Measurements from ENCODE around the gene AUTS2. TPM values are rescaled to one million over a fixed set of nuclear protein-coding genes. Genes with fewer than 3 reads are reported as not detected.

Gene AUTS2
- total and polyA plus RNA-seq, 9 of the 15 experiments (the other 6 are each of a cell fraction or from before 2014, with no cell fraction given), result 0.58 TPM; not detected in 8

DNA sequence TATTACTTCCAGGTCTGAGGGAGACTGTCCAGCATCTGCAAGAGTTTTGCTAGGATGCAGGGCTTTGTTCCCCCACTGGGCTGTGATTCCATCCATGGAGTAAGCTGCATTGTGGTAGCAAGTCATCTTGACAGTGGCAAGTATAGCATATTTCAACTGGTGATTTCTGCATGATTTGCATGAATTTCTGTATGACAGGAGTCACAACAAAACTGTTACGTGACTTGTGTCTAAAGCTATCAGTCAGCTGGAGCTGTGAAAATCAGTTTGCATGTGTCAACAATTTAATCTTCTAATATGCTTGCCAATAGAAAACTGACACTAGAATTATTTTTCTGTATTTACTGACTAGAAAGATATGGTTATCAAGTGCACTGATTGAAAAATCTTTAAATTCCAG lies 344.3 kb downstream of the AUTS2 start:
- FAIRE-seq (no peak), ATAC-seq (no peak), DNase-seq (ENCODE audit: extremely low read depth in 1 of 4, low spot score in 3 of 4) (no peak)
- Histone ChIP-seq H3K27ac (ENCODE audit: extremely low read depth, low read depth, low read length) (no peak overlapping the region), H3K9me1 (ENCODE audit: control insufficient read depth, insufficient read depth, low read length) (no peaks in the 10 kb centered on the region), H3K9ac (ENCODE audit: insufficient read depth in 1 of 2, low read depth in 2 of 2, low read length in 2 of 2) (no peak overlapping the region), H3K4me3 (no peak overlapping the region), H4K20me1 (replicated peaks; ENCODE audit: control insufficient read depth, insufficient read depth, low read length) (no peaks in the 10 kb centered on the region), H3K79me2 (ENCODE audit: control insufficient read depth, insufficient read depth, low read length) (no peaks in the 10 kb centered on the region), H2AFZ (ENCODE audit: low read depth, low read length) (no peak overlapping the region), H3K27me3 (ENCODE audit: control insufficient read depth in 2 of 2, insufficient read depth in 2 of 2, low read length in 2 of 2) (no peaks in the 10 kb centered on the region; a peak in 1 of 5 replicates), H3K4me1 (replicated peaks in 1 of 2; ENCODE audit: control insufficient read depth in 2 of 2, insufficient read depth in 2 of 2, low read length in 2 of 2) (no peaks in the 10 kb centered on the region), H3K4me2 (ENCODE audit: insufficient read depth, low read length) (no peak overlapping the region), H3K36me3 (ENCODE audit: control insufficient read depth, insufficient read depth, low read length) (no peaks in the 10 kb centered on the region), H3K9me3 (replicated peaks; ENCODE audit: control insufficient read depth, insufficient read depth, low read depth, low read length) (no peaks in the 10 kb centered on the region)
- ChIA-PET CTCF (ENCODE audit: low intra/inter-chr PET ratio) (no interaction called here), POLR2A (no interaction called here)
- no TSS peak for BruUV-seq (replicated peaks)
- WGBS (ENCODE audit: insufficient coverage, low coverage, missing lambda C conversion rate), result 0% methylated on average over 1 of the region's 1 CpG
- in situ Hi-C loops (cut with MboI), result no loop called here
- intact Hi-C loops (cut with micrococcal nuclease), result no loop called here
- TF ChIP-seq, protein P1, sequence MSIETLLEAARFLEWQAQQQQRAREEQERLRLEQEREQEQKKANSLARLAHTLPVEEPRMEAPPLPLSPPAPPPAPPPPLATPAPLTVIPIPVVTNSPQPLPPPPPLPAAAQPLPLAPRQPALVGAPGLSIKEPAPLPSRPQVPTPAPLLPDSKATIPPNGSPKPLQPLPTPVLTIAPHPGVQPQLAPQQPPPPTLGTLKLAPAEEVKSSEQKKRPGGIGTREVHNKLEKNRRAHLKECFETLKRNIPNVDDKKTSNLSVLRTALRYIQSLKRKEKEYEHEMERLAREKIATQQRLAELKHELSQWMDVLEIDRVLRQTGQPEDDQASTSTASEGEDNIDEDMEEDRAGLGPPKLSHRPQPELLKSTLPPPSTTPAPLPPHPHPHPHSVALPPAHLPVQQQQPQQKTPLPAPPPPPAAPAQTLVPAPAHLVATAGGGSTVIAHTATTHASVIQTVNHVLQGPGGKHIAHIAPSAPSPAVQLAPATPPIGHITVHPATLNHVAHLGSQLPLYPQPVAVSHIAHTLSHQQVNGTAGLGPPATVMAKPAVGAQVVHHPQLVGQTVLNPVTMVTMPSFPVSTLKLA (conservative IDR thresholded peaks at IDR 0.05), result no peak
- TF ChIP-seq KLF16 (IDR thresholded peaks at IDR 0.05) (no peak), CHD4 (IDR thresholded peaks at IDR 0.05; ENCODE audit: insufficient read depth, insufficient replicate concordance, low read depth, low read length, poor library complexity, severe bottlenecking) (no peak), SAP30 (IDR thresholded peaks at IDR 0.05; ENCODE audit: borderline replicate concordance, insufficient read depth, low read depth, low read length, poor library complexity, severe bottlenecking) (no peak), MIER1 (IDR thresholded peaks at IDR 0.05; ENCODE audit: low read depth) (no peak), DPF2 (IDR thresholded peaks at IDR 0.05) (no peak), ASH1L (IDR thresholded peaks at IDR 0.05; ENCODE audit: borderline replicate concordance, low read depth, partially characterized antibody) (no peak), NCOA2 (IDR thresholded peaks at IDR 0.05; ENCODE audit: partially characterized antibody in 2 of 2) (no peak), ZNF644 (tag; IDR thresholded peaks at IDR 0.05; ENCODE audit: low read depth) (no peak), ZNF23 (CRISPR knock-in tag; IDR thresholded peaks at IDR 0.05) (no peak)
- TF ChIP-seq, protein P2, sequence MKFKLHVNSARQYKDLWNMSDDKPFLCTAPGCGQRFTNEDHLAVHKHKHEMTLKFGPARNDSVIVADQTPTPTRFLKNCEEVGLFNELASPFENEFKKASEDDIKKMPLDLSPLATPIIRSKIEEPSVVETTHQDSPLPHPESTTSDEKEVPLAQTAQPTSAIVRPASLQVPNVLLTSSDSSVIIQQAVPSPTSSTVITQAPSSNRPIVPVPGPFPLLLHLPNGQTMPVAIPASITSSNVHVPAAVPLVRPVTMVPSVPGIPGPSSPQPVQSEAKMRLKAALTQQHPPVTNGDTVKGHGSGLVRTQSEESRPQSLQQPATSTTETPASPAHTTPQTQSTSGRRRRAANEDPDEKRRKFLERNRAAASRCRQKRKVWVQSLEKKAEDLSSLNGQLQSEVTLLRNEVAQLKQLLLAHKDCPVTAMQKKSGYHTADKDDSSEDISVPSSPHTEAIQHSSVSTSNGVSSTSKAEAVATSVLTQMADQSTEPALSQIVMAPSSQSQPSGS (CRISPR knock-in tag; IDR thresholded peaks at IDR 0.05), result no peak
- TF ChIP-seq, protein P3, sequence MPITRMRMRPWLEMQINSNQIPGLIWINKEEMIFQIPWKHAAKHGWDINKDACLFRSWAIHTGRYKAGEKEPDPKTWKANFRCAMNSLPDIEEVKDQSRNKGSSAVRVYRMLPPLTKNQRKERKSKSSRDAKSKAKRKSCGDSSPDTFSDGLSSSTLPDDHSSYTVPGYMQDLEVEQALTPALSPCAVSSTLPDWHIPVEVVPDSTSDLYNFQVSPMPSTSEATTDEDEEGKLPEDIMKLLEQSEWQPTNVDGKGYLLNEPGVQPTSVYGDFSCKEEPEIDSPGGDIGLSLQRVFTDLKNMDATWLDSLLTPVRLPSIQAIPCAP (CRISPR knock-in tag; IDR thresholded peaks at IDR 0.05; ENCODE audit: borderline replicate concordance), result no peak
- TF ChIP-seq, protein P4, sequence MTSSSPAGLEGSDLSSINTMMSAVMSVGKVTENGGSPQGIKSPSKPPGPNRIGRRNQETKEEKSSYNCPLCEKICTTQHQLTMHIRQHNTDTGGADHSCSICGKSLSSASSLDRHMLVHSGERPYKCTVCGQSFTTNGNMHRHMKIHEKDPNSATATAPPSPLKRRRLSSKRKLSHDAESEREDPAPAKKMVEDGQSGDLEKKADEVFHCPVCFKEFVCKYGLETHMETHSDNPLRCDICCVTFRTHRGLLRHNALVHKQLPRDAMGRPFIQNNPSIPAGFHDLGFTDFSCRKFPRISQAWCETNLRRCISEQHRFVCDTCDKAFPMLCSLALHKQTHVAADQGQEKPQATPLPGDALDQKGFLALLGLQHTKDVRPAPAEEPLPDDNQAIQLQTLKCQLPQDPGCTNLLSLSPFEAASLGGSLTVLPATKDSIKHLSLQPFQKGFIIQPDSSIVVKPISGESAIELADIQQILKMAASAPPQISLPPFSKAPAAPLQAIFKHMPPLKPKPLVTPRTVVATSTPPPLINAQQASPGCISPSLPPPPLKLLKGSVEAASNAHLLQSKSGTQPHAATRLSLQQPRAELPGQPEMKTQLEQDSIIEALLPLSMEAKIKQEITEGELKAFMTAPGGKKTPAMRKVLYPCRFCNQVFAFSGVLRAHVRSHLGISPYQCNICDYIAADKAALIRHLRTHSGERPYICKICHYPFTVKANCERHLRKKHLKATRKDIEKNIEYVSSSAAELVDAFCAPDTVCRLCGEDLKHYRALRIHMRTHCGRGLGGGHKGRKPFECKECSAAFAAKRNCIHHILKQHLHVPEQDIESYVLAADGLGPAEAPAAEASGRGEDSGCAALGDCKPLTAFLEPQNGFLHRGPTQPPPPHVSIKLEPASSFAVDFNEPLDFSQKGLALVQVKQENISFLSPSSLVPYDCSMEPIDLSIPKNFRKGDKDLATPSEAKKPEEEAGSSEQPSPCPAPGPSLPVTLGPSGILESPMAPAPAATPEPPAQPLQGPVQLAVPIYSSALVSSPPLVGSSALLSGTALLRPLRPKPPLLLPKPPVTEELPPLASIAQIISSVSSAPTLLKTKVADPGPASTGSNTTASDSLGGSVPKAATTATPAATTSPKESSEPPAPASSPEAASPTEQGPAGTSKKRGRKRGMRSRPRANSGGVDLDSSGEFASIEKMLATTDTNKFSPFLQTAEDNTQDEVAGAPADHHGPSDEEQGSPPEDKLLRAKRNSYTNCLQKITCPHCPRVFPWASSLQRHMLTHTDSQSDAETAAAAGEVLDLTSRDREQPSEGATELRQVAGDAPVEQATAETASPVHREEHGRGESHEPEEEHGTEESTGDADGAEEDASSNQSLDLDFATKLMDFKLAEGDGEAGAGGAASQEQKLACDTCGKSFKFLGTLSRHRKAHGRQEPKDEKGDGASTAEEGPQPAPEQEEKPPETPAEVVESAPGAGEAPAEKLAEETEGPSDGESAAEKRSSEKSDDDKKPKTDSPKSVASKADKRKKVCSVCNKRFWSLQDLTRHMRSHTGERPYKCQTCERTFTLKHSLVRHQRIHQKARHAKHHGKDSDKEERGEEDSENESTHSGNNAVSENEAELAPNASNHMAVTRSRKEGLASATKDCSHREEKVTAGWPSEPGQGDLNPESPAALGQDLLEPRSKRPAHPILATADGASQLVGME (CRISPR knock-in tag; IDR thresholded peaks at IDR 0.05), result no peak
